ENCODE results near the gene EGFLAM.
"Not testable (repeated sequence)": the region's sequence is repeated elsewhere in the genome, so short reads cannot be mapped to it uniquely, and the experiment has no call there.

The EGFLAM gene

DNA sequence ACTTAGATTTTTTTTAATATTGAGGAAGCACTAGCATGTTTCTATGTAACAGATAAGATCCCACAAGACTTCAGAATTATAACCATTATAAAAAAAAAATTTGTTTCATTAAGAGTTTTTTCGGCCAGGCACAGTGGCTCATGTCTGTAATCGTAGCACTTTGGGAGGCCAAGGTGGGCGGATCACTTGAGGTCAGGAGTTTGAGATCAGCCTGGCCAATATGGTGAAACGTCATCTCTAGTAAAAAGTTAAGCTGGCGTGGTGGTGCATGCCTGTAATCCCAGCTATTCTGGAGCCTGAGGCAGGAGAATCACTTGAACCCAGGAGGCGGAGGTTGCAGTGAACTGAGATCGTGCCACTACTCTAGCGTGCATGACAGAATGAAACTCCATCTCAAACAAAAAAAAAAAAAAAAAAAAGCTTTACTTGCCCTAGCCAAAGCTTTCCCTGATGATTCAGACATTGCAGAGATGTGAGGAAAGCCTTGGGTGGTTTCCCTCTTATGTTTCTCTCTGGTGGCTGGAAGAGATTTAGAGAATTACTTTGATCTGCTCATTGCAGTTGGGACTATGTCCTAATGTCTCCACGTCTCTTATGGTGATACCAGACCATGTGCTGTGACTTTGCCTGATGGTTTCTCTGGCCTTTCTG, 65.4 kb downstream of the EGFLAM start:
- DNase-seq (ENCODE audit: extremely low read depth, low read depth): peak; percentile 50
- TF ChIP-seq, protein P1, sequence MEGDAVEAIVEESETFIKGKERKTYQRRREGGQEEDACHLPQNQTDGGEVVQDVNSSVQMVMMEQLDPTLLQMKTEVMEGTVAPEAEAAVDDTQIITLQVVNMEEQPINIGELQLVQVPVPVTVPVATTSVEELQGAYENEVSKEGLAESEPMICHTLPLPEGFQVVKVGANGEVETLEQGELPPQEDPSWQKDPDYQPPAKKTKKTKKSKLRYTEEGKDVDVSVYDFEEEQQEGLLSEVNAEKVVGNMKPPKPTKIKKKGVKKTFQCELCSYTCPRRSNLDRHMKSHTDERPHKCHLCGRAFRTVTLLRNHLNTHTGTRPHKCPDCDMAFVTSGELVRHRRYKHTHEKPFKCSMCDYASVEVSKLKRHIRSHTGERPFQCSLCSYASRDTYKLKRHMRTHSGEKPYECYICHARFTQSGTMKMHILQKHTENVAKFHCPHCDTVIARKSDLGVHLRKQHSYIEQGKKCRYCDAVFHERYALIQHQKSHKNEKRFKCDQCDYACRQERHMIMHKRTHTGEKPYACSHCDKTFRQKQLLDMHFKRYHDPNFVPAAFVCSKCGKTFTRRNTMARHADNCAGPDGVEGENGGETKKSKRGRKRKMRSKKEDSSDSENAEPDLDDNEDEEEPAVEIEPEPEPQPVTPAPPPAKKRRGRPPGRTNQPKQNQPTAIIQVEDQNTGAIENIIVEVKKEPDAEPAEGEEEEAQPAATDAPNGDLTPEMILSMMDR (IDR thresholded peaks at IDR 0.05; ENCODE audit: low read depth, low read length): no peak

DNA sequence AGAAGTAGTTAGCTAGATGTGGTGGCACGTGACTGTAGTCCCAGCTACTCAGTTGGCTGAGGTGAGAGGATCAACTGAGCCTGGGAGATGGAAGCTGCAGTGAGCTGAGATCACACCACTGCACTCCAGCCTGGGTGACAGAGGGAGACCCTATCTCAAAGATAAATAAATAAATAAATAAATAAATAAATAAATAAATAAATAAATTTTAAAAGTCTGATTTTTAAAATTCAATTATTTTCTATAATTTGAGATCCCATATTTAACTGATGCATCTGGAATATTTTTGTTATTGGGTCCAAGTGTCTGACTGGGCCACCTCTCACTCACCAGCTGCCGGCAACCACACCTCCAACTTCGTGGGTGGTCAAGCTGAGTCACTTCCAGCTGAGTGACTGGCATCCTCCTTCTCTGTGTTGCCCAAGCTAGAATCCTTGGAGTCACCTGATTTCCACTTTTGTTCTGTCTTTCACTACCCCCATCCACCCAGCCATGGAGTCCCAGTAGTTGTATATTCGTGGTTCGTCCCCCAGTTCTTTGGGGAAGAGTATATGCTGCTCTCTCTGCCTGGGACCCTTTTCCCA, 70.9 kb downstream of the EGFLAM start:
- no peak for DNase-seq (ENCODE audit: extremely low read depth, low read depth)
- TF ChIP-seq, protein P1 (IDR thresholded peaks at IDR 0.05; ENCODE audit: low read depth, low read length): no peak

GRCh38 chr5:38330207-38330606, 71.8 kb downstream of the EGFLAM start:
- TF ChIP-seq, protein P1 (IDR thresholded peaks at IDR 0.05; ENCODE audit: low read depth, low read length): no peak
- no peak for DNase-seq (ENCODE audit: extremely low read depth, low read depth)

GRCh38 chr5:38331831-38332230, 73.5 kb downstream of the EGFLAM start:
- TF ChIP-seq, protein P1 (IDR thresholded peaks at IDR 0.05; ENCODE audit: low read depth, low read length): no peak
- DNase-seq (ENCODE audit: extremely low read depth, low read depth): no peak

DNA sequence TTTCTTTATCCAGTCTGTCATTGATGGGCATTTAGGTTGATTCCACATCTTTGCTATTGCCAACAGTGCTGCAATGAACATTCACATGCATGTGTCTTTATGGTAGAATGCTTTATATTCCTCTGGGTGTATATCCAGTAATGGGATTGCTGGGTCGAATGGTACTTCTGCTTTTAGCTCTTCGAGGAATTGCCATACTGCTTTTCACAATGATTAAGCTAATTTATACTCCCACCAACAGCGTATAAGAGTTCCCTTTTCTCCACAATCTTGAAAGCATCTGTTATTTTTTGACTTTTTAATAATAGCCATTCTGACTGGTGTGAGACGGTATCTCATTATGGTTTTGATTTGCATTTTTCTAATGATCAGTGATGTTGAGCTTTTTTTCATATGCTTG, 74.8 kb downstream of the EGFLAM start:
- not testable (repeated sequence) for DNase-seq (ENCODE audit: extremely low read depth, low read depth)

DNA sequence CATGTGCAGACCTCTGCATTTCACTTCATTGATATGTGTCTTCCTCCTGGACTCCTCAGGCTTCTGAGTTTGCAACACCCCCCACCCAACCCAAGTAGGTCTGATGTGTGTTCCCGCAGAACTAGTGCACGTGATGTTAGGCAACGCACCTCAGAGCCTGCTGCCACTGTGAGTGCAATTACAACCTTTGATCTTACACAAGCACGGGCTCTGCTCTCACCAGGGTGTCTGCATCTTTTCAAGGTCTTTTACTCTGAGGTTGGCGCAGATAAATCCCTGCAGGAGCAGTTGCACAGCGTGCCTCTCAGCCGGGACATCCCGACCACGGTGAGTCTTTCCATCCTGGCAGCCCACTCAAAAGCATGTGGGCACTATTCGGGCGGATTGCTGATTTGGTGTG, 80.1 kb downstream of the EGFLAM start:
- no peak for DNase-seq (ENCODE audit: extremely low read depth, low read depth)
- TF ChIP-seq, protein P1 (IDR thresholded peaks at IDR 0.05; ENCODE audit: low read depth, low read length): no peak

DNA sequence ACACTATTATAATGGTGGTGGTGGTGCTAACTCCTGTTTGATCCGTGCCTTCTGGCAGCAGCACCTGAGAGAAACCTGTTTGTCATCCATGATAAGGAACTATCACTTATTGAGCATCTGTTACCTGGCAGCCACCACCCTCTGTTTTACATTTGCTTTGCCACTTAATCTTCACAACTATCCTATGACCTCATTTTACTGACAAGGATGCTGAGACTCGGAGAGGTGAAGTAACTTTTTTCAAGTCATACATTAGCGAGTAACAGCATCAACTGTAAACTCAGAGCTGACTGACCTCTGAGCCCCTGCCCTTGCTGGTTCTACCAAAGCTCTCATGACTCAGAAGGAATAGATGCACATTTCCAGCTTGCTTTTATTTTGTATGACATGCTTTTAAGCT, 81.1 kb downstream of the EGFLAM start:
- no peak for DNase-seq (ENCODE audit: extremely low read depth, low read depth)
- TF ChIP-seq, protein P1 (IDR thresholded peaks at IDR 0.05; ENCODE audit: low read depth, low read length): no peak

DNA sequence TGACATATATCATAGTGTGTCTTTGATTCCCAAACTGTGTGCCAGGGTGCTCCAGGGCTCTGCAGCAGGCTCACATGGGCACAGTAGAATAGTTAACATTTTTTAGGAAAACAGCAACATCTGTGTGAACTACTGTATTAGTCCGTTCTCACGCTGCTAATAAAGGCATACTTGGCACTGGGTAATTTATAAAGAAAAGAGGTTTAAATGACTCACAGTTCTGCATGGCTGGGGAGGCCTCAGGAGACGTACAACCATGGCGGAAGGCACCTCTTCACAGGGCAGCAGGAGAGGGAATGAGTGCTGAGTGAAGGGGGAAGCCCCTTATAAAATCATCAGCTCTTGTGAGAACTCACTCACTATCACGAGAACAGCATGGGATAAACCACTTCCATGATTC, 82.7 kb downstream of the EGFLAM start:
- TF ChIP-seq, protein P1 (IDR thresholded peaks at IDR 0.05; ENCODE audit: low read depth, low read length): no peak
- no peak for DNase-seq (ENCODE audit: extremely low read depth, low read depth)
